ENCODE data around the gene SAFB2. TPM values are rescaled to one million over a fixed set of nuclear protein-coding genes. Genes with fewer than 3 reads are reported as not detected.

SAFB2 gene
- total and polyA plus RNA-seq, 8 donors = 35.0 to 112 (median 44.2) TPM

DNA sequence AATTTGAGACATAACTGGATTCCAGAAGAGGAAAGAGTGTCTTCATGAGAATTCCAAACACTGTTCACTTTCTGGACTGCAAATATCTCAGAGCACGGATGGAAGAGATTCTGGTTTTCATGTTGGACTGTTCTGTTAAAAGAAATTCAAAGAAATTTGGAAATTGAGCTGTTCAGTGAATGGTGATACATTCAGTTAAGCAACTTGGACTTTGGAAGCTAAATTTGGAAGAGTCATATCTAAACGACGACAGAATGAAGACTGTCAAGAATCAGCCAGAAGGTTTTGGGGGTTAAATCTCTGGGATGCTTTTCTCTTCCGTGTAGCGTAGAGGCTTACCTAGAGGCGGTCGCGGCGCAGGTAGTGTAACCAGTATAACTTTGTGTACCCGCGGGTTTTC, 25.9 kb upstream of the SAFB2 start:
- Histone ChIP-seq H3K4me3 (no peak overlapping the region), H3K4me1 (no peaks in the 10 kb centered on the region), H3K27ac (no peak overlapping the region), H3K27me3 (no peaks in the 10 kb centered on the region), H3K9me3 (no peaks in the 10 kb centered on the region), H3K36me3 (peaks cover 5 to 80% (median 41%) of the 10 kb centered on the region in 3 donors)
- 85 to 89% methylated on average over 9 of the region's 11 CpGs for WGBS, 2 donors
- intact Hi-C loops (cut with DNase I) = no loop called here
- ATAC-seq = no peak
- DNase-seq = no peak
- TF ChIP-seq, protein P1, sequence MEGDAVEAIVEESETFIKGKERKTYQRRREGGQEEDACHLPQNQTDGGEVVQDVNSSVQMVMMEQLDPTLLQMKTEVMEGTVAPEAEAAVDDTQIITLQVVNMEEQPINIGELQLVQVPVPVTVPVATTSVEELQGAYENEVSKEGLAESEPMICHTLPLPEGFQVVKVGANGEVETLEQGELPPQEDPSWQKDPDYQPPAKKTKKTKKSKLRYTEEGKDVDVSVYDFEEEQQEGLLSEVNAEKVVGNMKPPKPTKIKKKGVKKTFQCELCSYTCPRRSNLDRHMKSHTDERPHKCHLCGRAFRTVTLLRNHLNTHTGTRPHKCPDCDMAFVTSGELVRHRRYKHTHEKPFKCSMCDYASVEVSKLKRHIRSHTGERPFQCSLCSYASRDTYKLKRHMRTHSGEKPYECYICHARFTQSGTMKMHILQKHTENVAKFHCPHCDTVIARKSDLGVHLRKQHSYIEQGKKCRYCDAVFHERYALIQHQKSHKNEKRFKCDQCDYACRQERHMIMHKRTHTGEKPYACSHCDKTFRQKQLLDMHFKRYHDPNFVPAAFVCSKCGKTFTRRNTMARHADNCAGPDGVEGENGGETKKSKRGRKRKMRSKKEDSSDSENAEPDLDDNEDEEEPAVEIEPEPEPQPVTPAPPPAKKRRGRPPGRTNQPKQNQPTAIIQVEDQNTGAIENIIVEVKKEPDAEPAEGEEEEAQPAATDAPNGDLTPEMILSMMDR (IDR thresholded peaks at IDR 0.05) = no peak
- FAIRE-seq = no peak

DNA sequence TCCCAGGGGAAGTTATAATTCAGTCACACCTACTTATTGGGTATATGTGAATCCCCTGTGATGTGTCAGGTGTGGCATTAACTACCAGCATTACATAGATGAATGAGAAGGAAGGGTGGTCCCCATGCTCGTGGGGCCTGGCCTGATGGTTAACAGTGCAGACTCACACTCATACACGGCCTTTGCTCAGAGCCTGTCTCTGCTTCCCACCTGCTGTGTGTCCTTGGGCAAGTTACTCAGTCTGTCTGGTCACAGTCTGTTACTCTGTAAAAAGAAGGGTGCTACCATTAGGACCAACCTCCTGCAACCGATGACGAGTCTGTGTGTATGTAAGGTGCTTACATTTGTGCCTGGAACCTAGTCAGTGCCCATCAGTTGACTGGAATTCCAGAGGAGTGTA, 24.1 kb upstream of the SAFB2 start:
- intact Hi-C loops (cut with DNase I) = no loop called here
- FAIRE-seq (no peak), ATAC-seq (no peak), DNase-seq (peak in 1 of 6 donors; percentile 5)
- WGBS, 2 donors = 83 to 87% methylated on average over 4 of the region's 4 CpGs
- no peaks in the 10 kb centered on the region for H3K27me3 ChIP-seq
- TF ChIP-seq, protein P1 (IDR thresholded peaks at IDR 0.05) = no peak
- H3K4me1 ChIP-seq = peaks cover 0 to 8% (median 0%) of the 10 kb centered on the region in 3 donors
- no peak overlapping the region for H3K4me3 ChIP-seq
- peaks cover 5 to 62% (median 37%) of the 10 kb centered on the region in 3 donors for H3K36me3 ChIP-seq
- H3K27ac ChIP-seq = no peak overlapping the region
- no peaks in the 10 kb centered on the region for H3K9me3 ChIP-seq

DNA sequence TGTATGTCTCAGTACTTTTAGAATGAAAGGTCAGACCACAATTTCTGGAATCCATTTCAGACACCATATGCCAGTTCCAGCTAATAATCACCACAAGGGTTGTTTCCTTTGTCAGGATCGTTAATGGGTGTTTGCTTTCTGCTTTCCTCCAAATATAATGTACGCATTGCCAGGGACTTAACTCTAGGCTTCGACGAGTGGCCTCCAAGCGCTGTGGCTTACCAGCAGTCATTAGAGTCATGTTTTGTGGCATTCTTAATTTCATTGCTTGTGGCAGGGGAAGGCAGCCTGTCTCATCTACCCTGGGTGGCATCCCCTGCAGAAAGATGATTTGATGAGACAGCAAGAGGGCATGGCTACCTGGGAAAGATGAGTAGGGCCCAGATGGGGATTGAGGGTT, 22.8 kb upstream of the SAFB2 start:
- no peak for FAIRE-seq

DNA sequence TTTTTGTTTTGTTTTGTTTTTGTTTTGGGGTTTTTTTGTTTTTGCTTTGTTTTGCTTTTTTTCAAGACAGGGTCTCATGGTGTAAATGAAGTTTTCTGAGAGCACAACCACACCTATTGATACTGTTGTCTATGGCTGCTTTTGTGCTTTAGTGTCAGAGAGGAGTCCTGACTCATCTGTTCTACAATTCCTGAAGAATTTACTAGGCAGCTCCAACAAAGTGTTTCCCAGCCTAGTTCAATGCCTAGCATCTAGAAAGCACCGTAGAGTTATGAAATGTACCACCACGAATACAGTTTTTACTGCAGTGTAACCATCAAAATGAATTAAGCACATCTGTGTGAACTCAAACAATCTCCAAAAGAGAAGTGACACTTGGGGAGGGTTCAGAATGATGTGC, 21.5 kb upstream of the SAFB2 start:
- peaks cover 0 to 40% (median 20%) of the 10 kb centered on the region in 3 donors for H3K36me3 ChIP-seq

More for the DNA sequence above, 22.8 kb upstream of the SAFB2 start:
- no peak overlapping the region for H3K4me3 ChIP-seq
- H3K4me1 ChIP-seq = peaks cover 0 to 8% (median 0%) of the 10 kb centered on the region in 3 donors
- intact Hi-C loops (cut with DNase I) = no loop called here
- no peaks in the 10 kb centered on the region for H3K9me3 ChIP-seq
- H3K27ac ChIP-seq = no peak overlapping the region
- peak in 2 of 4 donors; percentile 38 to 63 for ATAC-seq
- DNase-seq = peak in 1 of 6 donors; percentile 4
- H3K36me3 ChIP-seq = peaks cover 0 to 49% (median 27%) of the 10 kb centered on the region in 3 donors
- 66 to 75% methylated on average over 5 of the region's 5 CpGs for WGBS, 2 donors
- no peaks in the 10 kb centered on the region for H3K27me3 ChIP-seq
- TF ChIP-seq, protein P1 (IDR thresholded peaks at IDR 0.05) = no peak

DNA sequence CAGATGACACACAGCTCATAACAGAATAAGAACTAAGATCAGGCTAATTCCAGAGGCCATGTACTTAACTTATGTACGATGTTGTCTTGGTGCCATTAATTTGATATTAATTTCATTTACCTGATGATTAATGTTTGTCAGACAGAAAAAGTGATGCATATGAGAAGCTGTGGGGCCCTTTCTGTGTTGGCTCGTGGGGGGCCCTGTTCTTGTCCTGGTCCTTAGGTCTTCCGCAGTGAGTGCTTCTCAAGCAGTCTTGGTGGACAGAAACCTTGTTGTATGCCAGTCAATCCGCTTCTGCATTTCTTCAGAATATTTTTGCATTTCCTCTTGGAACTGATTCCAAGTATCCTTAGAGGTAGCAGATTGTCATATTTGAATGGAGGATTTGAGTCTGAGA, 20.5 kb upstream of the SAFB2 start:
- H3K9me3 ChIP-seq = no peaks in the 10 kb centered on the region
- DNase-seq = no peak
- no peak overlapping the region for H3K27ac ChIP-seq
- intact Hi-C loops (cut with DNase I) = no loop called here
- FAIRE-seq = no peak
- H3K4me1 ChIP-seq = peaks cover 0 to 9% (median 0%) of the 10 kb centered on the region in 3 donors
- no peak for ATAC-seq
- H3K4me3 ChIP-seq = no peak overlapping the region
- TF ChIP-seq, protein P1 (IDR thresholded peaks at IDR 0.05) = no peak
- 89 to 92% methylated on average over 4 of the region's 4 CpGs for WGBS, 2 donors
- H3K27me3 ChIP-seq = no peaks in the 10 kb centered on the region
- H3K36me3 ChIP-seq = peaks cover 0 to 35% (median 20%) of the 10 kb centered on the region in 3 donors

More for the DNA sequence above, 21.5 kb upstream of the SAFB2 start:
- Histone ChIP-seq H3K27ac (no peak overlapping the region), H3K27me3 (no peaks in the 10 kb centered on the region), H3K9me3 (no peaks in the 10 kb centered on the region), H3K4me1 (peaks cover 0 to 8% (median 0%) of the 10 kb centered on the region in 3 donors), H3K4me3 (no peak overlapping the region)
- TF ChIP-seq, protein P1 (IDR thresholded peaks at IDR 0.05) = no peak
- FAIRE-seq (no peak), ATAC-seq (no peak), DNase-seq (no peak)
- intact Hi-C loops (cut with DNase I) = no loop called here
- 84 to 93% methylated on average over 2 of the region's 2 CpGs for WGBS, 2 donors

All from pancreas (tissue), 10 donors.